ENCODE measurements around the gene SORCS1.

The SORCS1 gene

DNA sequence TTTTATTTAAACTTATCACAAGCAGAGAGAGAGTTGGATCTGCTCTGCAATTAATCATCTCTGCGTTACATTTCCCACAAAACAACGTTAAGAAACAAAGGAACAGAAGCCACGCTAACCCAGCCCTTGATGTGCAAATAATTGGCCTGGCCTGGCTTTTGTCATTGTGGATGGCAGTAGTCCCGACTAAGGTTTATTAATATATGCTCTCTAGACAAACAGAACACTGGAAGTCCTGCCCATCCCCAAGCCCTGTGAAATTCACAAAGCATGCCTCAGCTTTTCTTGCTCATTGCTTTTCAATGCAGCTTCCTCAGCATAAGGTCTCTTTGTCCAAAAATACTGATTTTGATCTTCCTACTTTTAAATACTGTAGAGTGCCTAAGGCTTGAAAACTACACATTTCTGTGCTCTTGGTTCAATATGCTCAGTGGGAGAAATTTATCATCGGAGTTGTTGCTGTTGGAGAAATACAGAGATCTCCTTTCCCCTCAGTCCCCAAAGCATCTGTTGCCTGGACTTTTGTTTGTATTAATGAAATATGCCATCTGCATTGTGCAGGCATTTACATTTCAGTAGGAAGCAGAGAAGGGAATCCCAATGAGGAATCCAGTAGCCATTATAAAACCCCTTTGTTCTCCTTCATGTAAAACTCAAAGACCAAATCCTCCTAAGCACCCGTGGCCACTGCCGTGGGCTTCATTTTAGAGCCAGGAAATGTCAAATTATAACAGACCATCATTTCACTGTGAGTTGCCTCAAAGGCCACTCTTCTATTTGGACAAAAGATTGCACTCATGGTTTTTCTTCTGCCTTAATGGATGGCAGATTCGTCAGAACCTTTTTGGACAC lies 61.1 kb downstream of the SORCS1 start:
- no peak for DNase-seq

DNA sequence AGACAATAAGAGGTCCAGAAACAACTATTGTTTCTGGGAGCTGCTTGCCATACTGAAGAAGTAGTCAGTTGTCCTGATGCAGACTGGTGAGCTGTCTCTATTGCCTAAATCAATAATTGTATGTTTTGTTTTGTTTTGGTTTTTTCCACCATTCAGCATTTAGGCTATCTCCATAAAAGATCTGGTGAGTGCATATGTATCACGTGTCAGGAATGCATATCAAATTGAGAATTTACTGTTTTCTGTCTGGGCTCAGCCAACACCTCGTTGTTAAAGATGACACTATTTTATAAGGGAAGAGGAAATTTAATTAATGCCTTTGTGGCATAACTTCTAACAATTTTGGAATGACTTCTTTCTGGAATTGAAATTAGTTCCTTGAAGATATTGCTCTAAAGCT lies 66.2 kb downstream of the SORCS1 start:
- DNase-seq = no peak

DNA sequence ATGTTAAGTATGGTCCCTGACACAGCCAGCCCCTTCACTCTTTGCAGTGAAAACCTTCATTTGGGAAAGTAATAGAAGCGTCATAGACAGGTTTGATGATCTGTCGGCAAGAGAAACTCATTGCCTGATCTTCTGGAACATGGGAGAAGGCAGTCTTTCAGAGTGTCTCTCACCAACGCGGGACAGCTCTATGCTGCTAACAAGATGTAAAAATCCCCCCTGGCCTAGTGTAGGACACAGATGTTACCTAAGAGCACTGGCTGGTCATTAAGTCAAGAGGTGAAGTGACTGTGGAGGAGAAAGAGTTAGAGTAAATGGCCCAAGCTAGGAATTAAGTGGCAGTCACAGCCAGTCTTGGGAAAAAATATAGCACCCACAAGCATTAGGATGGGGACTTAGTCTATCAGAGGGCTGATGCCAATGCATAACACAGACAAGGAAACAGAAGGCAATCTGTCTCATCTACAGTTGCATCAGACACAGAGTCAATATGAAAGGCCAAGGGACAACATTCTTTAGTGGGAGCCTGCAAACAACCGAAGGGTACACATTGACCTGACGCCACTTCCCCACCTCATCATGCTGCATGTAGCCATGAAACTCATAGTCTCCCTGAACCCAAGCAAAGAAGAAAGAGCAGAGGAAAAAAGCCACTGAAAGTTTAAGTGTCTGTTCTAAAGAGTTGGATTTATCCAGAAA lies 69.5 kb downstream of the SORCS1 start:
- no peak for DNase-seq

DNA sequence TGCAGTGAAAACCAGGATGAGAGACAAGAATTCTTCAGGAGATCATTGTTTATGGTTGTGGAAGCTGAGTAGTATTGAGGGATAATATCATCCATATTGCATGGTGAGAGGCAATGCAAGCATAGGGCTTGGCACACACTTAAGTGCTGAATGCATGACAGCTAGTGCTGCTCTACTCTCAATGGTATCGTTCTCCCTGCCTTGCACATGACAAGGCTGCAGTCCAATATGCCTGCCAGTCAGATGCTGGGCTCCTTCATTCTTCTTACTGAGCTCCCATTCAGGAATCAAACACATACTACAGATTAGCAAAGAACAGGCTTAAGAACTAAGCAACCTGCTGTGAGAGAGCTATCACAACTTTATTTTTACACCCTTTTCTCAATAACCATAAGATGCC lies 72.2 kb downstream of the SORCS1 start:
- DNase-seq = no peak

DNA sequence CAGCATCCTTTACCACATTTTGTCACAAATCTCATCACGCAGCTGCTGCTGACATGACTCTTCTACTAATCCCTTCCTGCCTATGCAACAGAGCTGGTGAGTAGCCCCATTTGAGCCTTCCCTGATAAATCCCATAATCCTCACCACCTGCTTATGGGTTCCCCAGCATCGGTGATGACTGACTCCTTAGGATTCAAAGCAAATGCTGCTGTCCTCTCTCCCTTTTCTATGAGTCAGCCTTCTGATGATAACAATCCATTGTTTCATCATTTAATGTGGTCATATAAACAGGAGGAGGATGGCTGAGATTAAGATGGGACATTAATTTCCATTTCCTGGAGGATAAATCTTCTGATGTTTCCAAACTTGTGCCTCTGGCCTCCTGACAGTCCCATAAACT lies 73.4 kb downstream of the SORCS1 start:
- DNase-seq = no peak

DNA sequence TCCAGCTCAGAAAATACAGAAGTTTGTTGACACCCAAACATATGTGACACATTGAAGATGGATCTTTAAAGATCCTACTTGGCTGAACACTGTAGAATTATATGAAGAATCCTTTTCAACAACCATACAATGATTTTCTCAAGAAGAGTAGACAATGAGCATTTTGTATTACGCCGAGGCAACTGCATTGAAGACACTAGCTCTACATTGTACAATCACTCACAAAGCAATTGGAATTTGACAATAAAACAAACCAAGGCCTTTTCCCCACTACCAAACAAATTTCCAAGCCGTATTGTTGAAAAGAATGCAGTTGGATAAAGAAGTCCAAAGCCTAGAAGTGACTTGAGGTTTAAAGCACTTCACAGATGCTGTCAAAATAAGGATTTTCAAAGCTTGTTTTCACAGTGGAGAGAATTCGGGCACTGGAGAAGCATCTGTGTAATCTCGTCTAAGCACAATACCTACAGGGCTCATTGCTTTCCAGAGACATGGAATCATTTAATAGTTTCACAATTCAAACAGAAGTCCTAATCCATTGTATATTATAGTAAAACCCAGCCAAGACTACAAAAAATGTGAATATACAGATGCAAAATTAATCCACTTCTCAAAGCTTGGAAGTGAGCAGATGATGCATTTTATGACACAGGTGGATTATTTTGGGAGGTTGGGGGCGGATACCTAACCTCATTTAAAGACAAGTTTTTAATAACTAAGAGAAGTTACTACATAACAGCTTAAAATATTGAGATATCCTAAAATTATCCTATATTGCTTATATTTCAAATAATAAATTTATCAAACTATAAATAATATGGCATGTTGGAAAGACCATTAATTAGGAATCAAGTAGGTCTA lies 78.6 kb downstream of the SORCS1 start:
- no peak for DNase-seq

DNA sequence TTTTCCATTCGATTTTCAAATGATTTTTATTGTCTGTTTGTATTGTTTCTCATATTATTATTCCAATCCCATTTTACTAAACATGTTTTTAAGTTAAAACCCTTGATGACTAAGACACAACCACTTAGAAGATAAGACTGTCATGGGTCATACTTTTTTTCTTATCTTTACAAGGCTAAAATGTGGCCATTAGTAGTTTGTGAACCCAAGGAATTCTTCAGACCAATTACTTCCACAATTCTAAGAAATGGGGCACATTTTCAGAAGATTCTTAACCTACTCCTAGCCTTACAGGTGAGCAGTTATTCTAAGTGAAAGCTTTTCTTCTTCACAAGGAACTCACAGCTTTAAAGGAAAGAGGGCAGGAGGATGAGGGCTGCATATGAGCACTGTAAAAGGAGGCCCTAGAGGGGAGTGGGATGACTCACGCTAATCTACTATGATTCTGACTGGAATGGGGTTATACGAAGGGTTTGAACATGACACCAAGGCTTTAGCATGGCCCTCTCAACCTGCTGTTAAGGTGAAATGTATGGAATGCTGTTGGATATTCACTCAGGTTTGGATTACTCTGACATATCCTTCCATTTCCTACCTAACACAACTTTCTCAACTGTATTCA lies 81.0 kb downstream of the SORCS1 start:
- no peak for DNase-seq

DNA sequence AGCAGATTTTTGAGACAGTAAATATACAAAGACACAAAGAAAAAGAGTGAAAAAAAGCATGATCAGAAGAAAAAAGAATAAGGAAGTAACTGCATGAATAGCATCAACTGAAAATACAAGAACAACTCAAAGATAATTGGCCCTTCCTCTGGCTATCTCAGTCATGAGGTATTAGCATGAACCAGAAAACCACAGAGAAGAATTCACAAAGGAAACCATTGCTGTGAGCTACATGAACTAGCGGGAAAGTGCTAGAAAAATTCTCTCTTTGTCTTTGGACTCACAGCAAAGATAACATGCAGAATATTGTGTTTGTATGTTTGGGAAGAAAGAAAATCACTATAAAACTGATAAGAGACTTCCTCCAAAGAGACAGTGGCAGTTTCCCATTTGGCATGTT lies 82.9 kb downstream of the SORCS1 start:
- DNase-seq = no peak

DNA sequence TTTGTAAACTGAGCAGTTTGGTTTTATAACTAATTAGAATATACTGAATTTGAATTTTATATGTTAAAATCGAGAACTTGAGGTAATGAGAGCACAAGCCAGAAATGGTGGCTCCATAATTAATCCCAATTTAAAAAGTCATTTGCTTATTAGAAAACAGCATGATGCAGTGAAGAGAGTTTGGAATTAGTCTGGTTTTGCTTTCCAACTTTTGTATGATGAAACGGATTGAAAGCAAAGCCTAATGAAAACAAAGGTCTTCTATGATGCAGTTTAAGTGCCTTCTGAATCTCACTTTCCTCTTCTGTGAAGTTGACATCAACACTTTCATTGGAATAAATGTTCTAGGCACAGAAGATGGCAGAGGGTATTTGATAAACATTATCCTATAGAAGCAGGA lies 89.4 kb downstream of the SORCS1 start:
- no peak for DNase-seq

DNA sequence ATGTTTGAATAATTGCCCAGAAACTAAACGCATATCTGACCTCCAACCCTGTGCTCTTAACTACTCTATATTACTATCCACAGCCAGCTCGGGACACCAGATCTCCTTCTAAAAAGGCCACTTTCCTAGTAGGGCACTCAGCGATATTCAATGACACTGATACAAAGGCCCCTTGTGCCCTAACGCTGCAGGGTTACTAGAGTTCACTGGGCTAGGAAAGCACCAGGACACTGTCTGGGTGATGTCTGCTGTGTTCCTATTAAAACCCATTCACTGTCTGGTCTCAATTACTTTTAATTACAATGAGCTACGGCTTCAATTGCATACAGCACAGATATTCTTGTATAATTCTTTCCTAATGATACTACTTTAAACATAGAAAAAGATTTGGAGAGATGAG lies 91.7 kb downstream of the SORCS1 start:
- no peak for DNase-seq

DNA sequence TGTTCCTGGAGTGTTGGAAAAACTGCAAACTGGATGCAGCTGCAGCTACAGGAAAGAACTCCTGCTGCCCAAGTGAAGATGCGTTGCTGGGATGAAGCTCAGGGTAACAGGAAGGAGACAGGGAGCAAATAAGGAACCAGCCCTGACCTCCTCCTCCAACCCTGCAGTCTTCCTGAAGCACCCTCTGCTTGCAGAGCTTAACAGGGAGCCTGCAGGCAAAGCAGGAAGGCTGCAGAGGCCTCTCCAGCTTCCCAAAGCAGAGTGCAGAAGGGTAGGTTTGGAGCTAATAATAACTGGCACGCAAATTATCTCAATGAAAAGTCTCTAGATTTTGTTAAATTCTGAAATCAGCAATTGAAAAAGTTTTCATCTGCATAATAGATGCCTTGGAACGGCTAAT lies 92.5 kb downstream of the SORCS1 start:
- no peak for DNase-seq

DNA sequence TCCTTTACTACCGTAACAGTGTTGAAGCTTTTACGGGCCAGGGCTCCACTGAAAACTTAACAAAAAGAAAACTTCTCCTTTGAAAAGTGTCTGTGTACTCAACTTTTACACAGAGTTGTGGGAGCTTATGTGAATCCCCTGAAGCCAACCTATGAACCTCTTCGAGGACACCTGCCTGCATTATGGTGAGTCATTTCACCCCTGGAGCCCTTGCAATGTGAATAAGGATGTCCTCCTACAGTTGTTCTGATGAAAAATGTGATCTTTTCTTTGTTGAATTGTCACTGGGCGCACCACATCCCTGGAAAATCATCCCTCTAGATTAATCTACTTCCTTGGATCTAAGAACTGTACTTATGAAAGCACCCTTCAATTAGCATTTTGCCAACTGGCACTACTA lies 93.2 kb downstream of the SORCS1 start:
- DNase-seq = no peak

DNA sequence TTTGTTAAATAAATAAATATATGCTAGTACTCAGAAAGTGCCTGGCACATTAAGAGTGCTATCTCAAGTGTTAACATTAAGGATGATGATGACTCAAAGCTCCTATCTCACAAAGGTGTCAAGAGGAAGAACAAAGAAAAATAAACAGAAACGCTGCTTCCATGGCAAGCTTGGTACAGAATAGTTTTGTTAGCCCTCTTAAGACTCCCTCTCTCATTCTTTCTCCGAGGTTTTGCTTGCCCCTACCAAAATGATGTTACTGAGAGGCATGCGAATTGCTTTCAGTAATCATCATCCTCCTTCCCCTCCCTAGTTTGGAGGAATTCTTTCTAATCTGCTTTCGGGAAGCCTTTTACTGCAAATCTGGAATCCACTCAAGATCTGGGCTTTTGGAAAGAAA lies 96.7 kb downstream of the SORCS1 start:
- DNase-seq = no peak

DNA sequence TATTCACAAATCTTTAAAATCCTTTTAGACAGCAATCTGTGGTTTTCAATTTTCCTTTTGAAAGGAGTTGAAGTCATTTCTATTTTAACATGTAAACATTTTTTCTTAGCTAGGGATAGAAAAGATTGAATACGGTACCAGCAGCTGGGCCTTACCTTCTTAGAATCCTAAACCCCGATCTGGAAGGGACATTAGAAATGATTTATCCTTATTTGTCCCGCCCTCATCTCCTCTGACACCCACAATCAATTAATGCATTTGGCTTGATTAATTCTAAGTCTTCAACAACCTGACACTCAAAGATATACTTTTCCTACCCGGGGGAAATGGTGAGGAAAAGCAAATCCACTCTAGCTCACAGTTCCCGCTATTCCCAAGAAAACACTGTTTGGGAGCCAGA lies 100.4 kb downstream of the SORCS1 start:
- DNase-seq = no peak

DNA sequence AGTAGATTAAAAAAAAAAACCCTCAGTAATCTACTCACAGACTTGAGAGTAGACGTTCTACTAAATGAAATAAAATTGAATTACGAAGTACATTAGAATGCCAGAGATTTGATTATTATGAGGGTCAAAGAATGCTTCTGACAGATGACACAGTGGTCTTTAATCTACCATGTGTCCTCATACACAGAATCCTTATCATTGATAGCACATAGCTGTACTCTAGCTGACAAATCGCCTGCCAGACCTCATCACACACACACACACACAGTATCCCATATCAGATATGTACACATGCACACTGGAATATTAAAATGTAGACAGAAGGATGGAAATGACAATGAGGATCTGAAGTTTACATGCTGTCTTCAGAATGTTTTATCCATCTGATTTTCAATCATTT lies 104.6 kb downstream of the SORCS1 start:
- no peak for DNase-seq

DNA sequence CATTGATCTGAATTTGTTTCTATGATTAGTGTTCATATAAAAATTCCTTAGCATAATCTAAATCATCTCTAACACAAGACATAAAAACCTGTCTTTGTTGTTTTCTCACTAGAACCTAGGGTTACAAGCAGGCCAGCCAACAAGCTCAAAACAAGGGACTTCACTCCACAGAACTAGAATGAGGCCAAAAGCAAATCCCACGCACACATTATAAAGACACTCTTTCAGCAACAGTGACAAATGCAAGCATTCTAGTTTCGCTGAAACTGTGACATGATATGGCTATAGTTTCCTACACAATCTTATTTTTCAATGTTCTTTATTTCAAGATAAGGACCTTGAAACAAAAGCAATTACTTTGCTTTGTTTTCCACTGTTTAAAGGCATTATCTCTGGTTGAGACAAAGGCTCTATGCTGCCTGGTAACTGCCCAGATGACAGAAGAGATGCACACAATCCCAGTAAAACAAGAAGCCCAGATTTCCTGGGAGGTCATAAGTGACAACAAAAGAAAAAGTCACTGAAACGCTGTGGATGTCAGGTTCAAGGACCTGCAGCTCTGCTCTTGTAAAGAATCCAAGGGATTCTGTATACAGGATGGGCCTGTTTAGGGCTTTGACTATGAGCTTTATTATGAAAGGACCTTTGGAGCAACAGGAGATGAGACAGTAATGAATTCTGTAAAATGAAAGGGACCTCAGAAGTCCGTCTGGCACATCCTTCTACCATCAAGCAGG lies 105.3 kb downstream of the SORCS1 start:
- DNase-seq = no peak

DNA sequence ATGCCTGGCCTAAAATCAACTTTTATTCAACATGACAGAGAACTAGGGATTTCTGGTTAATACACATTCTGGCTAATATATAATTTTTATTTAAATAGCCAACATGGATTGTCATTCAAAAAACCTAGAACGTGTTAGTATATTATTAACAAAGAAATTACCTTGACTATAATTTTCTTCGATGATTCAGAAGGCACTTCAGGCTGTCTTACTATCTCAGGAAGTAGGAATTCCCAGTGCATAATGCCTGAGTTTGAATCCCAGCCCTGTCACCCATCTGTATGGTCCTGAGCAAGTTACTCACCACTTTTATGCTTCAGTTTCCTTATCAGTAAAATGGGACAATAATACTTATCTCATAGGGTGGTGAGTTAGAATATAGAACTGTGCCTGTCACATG lies 106.2 kb downstream of the SORCS1 start:
- DNase-seq = no peak

DNA sequence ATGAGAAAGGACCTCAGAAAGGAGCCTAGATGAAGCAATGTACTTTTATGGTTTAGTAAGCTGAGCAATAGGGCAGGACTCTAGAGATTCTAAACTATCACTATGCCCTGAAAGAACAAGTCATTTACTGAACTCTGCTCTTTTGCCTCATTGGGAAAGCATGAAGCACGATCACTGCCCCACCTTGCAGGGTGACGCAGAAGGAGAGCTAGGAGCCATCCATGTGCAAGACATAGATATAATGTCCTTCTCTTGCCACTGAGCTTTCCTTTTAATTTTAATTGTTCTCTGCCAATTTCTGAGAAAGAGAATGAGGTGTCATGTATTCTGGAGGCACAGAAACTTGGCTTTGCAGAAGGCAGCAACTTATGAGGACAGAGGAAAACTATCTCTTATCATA lies 108.3 kb downstream of the SORCS1 start:
- no peak for DNase-seq

DNA sequence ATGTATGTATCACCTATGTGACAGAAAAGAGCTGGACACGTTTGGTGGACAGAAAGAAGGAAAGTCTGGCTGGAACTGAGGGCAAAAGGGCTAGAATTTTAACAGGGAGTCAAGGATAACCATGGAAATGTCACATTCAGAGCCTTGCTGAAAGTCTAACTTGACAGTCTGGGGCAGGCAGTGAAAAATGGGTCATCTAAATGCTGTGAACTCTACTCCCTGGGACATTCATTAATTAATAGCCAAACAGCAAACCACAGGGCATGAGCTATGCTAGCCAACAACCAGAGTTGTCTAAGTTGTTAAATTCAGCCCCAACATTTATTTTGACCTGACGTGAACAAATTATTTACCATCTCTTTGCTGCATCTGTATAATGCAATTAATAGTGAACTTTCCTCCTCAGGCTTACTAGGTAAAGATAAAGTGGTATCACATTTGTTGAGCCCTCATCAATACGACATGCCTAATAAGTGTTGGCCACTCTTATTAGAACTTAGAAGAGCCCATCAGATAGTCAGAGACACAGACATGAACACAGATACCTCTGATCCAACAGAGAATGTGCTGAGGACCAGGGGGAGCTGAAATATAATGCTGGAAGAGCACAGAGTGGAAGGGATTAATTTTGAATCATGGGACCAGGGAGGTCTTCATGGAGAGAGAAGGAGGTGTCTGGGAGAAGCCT lies 109.9 kb downstream of the SORCS1 start:
- no peak for DNase-seq

DNA sequence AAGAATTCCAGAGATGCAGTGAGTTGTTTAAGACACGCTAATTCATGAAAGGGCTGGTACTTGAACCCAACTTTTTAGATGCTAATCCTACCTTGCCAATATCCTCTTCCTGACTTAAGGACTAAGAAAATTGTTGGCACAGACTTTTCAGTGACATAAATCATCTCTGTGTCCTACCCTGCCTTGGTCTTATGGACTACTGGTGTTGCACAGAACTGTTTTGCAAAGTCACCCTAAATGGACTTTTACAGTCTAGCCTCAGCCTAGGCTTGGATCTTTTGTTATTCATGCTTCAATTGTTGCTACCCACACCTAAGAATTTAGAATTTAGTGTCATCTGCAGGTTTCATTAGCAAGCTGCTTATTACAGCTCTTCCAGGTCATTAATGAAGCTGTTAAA lies 112.7 kb downstream of the SORCS1 start:
- DNase-seq = no peak

DNA sequence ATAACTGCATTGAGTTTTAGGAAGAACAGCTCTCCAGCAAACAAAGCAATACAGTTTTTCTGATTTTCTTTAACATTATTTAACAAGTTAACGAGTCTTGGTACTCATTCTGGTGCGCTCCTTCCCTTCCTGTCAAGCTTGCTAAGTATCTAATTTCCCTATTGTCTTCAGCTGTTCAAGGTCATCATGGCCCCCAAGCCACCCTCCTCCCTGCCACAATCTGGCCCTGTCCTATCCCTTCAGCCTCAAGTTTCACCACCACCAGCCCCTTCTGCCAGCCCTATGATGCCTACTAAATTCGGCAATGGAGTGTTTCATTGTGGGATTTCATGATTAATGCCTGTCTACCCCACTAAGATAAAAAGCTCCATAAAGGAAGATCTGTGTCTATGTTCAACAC lies 121.0 kb downstream of the SORCS1 start:
- DNase-seq = no peak
